ENCODE results near the gene MYRF.

MYRF gene

DNA sequence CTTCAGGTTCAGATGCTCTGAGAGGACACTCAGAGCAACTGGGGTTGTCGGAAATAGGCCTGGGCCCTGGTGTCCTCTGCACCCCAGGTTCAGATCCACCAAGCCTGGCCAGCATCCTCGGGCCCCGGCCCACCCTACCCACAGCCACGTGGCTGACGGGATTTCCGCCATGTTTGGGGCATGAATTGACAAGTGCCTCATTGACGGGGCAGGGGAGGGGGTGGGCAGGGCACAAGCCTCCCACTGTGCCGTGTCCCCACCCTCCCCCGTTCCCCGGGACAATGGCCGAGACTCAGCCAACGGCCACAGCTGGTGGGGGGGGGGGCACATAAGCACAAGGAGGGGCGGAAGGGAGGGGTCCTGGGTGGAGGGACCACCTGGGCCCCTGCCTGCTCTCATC lies 8.5 kb downstream of the MYRF start:
- DNase-seq (ENCODE audit: low spot score), result no peak

DNA sequence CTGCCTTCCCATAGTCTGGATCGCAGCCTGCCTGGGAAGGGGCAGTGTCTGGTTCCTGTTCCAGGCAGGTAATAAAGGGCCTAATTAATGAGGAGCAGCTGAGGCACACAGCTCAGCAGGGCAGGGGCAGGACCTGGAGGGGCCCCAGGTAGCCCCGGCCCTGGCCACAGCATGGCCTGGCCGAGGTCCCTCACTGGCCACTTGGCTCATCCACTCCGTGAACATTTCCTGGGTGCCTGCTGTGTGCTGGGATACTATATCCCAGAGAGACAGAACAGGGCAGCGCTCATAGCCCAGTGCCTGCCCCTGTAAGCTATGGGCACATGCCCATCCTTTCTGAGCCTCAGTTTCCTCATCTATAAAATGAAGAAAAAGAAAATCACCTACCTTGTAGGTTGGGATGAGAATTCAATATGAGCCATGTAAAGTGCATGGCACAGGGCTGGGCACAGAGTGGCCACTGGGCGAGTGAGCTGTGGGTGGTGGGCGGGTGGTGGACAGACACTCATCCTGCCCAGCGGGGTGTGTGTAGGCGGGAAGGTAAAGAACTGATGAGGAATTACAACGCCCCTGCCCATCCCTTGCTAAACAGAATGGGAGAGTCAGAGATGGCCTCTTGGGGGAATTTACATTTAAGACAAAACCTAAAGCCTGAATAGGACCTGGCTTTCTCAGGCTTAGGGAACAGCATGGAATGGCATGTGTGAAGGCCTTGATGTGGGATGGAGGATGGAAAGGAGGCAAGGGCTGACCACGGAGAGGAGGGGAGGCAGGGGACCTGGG lies 9.2 kb downstream of the MYRF start:
- no peak for DNase-seq (ENCODE audit: low spot score)

DNA sequence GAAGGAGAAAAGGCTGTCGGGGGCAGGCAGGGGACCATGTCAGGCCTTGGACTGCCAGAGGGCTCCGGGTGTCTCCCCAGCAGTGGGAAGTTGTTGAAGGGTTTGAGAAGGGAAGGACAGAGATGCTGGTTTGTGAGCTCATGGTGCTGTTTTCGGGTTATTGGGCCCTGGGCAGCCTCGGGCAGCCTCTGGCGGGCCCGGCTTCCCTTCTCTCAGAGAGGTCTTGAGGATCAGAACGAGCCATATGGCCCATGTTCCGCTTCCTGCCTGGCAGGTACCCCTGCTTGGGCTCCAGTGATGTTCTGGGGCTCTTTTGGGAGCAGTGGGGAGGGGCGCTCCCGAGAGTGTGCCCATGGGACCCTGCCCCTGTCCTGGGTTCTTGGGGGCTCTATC lies 9.8 kb downstream of the MYRF start:
- DNase-seq (ENCODE audit: low spot score), result no peak

- DNase-seq (ENCODE audit: low spot score), result no peak
These were observed 10.4 kb downstream of the MYRF start for GRCh38 chr11:61762798-61763197.

DNA sequence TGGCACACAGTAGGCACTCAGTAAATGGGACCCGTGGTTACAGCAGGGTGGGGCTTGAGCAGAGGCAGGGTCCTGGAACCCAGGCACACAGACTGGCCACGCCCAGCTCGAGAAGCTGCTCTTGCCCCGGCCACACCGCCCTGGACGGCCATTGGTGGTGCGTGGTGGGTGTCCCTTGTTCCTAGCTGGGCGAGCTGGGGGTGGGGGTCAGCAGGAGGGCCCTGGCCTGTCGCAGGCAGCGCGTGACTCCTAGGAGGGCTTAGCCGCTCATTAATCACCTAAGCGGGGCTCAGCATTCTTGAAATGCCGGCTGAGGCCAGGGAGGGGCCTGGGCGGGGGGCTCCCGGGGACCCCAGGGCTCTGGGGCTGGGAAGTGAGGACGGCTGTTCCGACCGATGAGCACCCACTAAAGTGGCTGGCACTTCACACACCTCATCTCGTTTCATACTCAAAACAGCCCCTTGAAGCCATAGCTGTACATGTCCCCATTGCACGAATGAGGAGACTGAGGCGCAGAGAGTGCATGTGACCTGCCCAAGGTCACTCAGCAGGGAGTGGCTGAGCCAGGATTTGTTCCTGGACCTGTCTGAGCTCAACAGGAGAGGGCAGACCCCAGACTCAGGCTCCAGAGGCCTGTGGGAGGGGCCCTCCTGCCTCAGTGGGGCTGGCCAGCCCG lies 11.6 kb downstream of the MYRF start:
- DNase-seq (ENCODE audit: low spot score), result no peak

DNA sequence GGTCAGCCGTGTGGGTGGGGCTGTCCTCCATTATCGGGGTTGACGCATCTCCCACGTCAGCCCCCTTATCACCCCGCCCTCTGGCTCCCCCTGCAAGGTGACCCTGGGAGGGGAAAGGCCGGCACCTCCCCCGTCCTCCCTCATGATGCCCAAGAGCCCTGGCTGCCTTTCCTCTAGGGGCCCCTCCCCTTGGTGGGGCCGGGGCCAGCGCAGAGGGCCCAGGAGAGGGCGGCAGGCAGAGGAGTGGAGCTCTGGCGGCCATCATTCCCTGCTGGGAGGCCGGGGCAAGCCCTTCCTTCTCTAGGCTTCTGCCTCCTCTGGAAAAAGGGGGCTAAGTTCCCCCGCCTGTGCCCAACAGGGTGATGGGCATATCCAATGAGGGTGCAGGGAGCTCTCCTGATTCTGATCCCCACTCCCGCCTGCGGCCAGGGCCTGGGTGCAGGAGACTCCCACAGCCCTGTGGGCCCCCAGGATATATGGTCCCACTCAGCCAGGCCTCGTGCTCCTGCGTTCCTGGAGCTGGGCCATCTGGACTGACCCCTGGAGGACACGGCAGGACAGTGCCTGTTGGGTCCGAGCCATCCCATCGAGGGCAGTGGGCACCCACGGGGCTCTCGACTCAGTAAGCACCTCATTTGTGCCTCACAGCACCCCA lies 12.3 kb downstream of the MYRF start:
- DNase-seq (ENCODE audit: low spot score), result no peak

GRCh38 chr11:61765550-61766253 lies 13.3 kb downstream of the MYRF start:
- no peak for DNase-seq (ENCODE audit: low spot score)

DNA sequence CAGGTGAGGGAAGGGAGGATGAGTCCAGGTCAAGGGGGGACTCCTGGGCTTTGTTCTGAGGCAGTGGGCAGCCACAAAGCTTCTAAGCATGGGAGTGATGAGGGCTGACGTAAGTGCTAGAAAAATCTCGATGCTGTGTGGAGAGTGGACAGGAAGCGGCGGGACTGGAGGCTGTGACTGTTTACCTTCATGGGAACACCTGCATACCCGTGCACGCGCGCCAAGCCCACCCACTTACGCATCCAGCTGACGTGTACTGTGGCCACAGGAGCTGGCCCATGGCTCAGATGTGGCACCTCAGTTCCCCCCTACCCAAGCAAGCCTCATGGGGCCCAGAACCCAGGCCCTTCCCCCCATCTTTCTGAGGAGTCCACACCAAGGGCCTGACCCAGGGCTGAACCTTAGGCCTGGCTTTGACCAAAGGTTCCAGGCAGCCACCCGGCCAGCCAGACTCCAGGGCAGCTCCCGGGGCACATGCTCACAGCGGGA lies 14.0 kb downstream of the MYRF start:
- DNase-seq (ENCODE audit: low spot score), result no peak

GRCh38 chr11:61768376-61769076 lies 16.1 kb downstream of the MYRF start:
- DNase-seq (ENCODE audit: low spot score), result no peak

GRCh38 chr11:61769169-61769920 lies 16.9 kb downstream of the MYRF start:
- no peak for DNase-seq (ENCODE audit: low spot score)

DNA sequence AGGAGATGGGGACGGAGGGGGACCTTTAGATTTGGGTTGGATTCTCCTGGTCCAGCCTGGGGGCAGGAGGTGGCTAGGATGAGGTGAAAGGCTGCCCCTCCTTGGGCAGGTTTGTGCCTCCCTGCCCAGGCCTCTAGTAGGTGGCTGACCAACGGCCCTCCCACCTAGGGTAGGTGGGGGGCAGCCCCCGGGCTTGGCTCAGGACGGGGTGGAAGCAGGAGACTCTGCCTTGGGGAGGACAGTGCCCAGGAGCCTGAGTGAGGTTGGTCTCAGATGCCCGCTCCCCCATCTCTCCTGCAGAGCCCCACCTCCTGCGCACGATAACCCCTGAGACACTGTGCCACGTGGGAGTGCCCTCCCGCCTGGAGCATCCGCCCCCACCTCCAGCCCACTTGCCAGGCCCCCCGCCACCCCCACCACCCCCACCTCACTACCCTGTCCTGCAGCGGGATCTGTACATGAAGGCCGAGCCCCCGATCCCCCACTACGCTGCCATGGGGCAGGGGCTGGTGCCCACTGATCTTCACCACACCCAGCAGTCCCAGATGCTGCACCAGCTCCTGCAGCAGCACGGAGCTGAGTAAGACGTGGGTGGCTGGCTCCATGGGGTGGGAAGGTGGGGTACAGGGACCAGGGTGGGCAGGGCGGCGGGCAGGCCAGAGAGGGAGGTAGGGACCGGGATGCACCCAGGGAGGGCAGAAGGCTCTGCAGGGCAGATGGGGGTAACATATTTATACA lies 17.7 kb downstream of the MYRF start:
- no peak for DNase-seq (ENCODE audit: low spot score)

DNA sequence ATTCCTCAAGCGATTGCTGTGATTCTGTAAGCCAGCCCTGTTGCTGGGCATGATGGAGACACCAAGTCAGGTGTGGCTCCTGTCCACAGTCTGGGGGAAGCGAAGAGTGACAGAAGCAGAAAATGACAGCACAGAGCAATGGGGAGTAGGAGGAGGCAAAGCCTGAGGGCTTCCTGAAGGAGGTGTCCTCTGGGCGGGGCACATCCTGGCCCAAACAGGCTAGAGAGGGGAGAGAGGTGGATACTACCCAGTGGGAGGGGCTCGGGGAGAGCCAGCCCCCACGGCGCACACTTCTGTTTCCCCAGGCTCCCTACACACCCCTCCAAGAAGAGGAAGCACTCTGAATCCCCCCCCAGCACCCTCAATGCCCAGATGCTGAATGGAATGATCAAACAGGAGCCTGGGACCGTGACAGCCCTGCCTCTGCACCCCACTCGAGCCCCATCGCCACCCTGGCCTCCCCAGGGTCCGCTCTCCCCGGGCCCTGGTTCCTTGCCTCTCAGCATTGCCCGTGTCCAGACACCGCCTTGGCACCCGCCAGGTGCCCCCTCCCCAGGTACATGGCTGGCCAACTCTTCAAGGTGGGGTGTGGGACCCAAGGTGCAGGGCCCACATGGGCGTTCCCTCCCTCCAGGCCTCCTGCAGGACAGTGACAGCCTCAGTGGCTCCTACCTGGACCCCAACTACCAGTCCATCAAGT lies 18.9 kb downstream of the MYRF start:
- DNase-seq (ENCODE audit: low spot score), result no peak

GRCh38 chr11:61771985-61772455 lies 19.6 kb downstream of the MYRF start:
- DNase-seq (ENCODE audit: low spot score), result no peak

- DNase-seq (ENCODE audit: low spot score), result no peak
These were observed 20.9 kb downstream of the MYRF start for GRCh38 chr11:61773356-61773755.

GRCh38 chr11:61773809-61774208 lies 21.4 kb downstream of the MYRF start:
- DNase-seq (ENCODE audit: low spot score), result no peak

GRCh38 chr11:61774411-61774810 lies 22.0 kb downstream of the MYRF start:
- DNase-seq (ENCODE audit: low spot score), result no peak

DNA sequence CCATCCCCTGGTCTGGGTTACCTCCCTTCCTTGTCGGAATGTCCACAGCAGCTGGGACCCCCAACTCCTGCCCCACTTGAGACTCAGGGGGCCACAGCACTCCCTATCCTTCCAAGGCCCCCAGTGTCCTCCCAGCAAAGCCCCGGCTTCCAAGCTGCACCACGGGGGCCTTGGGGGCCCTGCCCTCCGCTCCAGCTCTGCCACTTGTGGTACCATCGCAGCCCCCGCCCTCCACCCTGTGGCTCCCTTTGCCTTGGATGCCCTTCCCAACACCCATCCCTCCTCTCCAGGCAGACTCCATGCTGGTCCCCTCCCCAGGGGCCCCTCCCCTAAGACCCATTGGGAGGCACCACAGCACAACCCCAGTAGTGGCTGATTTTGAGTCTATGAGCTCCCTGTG lies 22.7 kb downstream of the MYRF start:
- DNase-seq (ENCODE audit: low spot score), result no peak

DNA sequence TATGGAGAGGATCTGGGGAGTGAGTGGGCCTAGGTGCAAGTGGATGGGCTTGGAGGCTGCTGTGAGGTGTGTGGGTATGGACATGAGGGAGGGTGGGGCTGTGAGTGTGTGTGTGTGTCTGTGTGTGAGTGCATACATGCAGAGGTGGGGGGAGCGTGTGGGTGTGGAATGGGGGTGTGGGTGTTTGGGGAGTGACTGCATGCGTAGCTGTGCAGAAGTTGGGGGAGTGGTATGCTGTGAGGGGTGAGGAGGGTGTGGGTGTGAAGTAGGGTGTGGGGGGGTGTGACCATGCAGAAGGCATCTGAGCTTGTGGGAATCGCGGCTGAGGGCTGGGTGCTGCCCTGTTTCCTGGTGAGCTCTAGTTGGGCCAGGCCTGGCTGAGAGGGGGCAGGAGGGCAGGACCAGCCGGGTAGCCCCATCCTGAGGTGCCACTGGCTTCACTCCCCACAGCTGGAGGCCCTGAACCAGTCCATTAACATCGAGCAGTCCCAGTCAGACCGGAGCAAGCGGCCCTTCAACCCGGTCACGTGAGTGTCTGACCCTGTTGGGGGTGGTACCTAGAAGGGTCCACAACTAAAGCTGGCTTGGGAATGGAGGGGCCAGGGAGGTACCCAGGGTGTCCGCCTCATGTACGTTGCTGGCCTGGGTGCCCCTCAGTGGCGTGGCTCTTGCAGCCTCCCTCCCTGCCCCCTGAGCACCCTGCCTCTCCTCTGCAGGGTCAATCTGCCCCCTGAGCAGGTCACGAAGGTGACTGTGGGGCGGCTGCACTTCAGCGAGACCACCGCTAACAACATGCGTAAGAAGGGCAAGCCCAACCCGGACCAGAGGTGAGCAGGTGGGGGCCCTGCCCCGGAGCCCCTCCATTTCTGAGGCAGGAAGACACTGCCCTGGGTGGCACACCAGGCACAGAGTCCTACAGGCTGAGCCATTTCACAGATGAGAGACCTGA lies 23.4 kb downstream of the MYRF start:
- no peak for DNase-seq (ENCODE audit: low spot score)
